GM21723 (cell line): ENCODE measurements around the gene WDR70.
"Not testable (repeated sequence)": the region's sequence is repeated elsewhere in the genome, so short reads cannot be mapped to it uniquely, and the experiment has no call there.

Experiments
- ATAC-seq: cut with Tn5 transposase; IDR thresholded peaks from one replicate; pipeline ENCODE4 v1.9.1; 2021; ENCODE audit warnings: mild to moderate bottlenecking, moderate library complexity; ENCODE audit not compliant: unreplicated experiment

The WDR70 gene

DNA sequence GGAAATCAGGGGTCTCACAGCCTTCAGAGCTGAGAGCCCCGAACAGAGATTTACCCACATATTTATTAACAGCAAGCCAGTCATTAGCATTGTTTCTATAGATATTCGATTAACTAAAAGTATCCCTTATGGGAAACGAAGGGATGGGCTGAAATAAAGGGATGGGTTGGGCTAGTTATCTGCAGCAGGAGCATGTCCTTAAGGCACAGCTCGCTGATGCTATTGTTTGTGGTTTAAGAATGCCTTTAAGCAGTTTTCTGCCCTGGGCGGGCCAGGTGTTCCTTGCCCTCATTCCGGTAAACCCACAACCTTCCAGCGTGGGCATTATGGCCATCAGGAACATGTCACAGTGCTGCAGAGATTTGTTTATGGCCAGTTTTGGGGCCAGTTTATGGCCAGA is 74.1 kb downstream of the WDR70 start:
- not testable (repeated sequence) for ATAC-seq

DNA sequence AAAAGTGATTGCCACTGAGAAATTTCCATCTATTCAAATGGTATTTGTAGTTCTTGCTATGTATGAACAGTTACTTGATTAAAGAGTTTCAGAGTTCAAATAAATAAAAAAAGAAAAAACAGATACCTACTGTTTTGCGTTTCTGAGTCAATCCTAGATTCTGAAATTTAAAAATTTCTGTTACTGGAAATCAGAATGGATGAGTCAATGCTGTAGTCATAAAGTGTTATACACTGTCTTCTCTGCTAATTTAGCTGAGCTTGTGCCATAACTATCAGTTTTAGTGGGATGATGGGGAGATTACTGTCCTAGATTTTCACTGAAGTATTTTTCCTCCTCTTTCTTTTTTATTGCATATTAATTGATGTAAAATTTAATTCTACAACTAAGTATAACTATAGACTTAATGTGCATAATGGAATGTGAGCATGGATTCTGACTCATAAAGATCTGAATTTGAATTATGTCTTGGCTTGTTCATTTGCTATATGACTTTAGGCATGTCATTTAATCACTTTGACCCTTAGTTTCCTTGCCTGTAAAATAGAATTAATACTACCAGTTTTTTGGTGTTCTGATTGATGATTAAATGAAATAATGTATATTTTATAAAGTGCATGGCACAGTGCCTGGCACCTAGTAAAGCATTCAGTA is 75.4 kb downstream of the WDR70 start:
- not testable (repeated sequence) for ATAC-seq

DNA sequence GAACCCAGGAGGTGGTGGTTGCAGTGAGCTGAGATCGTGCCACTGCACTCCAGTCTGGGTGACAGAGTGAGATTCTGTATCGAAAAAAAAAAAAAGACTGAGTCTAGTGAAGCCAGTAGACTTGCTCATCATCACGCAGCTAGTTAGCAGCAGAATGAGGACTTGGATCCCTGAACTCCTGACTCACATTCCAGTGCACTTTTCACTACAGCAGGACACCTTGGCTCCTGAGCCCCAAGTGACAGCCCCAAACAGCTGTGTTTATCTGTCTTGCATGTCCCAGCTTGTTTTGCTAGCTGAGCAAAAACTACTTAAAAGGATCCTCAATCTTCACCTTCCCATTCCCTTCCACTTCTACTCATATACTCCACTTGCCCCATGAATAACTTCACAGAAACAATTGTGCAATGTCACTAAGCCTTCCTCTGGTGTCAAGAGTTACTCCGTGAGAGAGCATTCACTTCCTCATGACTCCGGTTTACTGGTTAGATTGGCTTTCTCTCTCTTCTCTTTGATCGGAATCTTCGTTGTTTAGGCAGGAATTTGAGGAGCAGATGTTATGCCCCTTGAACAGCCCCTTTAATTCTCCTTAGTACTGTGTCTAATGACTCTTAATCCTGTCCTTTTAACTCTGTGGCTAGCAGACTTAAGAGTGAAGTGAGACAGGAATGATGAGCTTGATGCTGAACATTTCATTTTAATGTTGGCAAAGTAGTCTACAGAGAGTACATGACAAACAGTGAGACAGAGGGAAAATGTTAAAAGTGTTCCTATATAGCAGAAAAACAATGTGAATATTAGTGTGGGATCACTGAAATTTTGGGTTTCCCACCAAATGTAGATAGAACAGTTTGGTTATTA is 84.3 kb downstream of the WDR70 start:
- ATAC-seq = not testable (repeated sequence)

DNA sequence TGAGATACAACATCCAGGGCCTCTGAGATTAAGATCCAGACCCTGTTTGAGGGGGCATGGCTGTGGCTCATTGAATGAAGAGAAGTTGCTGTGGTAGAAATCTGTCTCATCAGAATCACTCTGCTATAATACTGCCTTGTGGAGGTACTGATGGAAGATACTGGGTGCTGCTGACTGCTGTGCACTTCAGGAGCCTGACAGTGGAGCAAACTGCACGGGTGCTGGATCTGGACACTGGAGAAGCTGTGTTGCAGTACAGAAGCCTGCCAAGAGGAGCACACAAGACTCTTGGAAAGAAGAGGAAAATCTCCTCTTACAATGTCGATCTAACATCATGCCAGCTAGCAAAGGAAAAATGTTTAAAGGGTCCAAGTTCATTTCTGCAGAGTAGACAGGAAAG is 85.5 kb downstream of the WDR70 start:
- not testable (repeated sequence) for ATAC-seq

DNA sequence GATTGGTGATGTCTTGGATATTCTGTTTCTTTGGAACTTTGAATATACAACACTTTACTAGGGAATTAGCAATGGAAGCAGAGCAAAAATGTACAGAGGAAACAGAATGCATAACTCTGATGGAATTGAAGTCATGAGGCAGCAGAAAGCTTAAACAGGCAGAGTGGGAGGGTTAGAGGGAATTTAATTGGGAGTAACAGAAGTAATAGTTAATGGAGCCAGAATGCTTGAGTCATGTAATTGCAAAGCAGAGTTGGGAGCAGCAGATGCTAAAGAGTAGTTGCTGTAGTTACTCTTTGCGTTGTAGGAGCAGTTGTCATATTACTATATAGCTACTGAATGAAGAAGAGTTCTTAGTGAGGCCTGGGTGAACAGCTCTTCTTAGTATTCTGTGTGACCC is 90.3 kb downstream of the WDR70 start:
- not testable (repeated sequence) for ATAC-seq

DNA sequence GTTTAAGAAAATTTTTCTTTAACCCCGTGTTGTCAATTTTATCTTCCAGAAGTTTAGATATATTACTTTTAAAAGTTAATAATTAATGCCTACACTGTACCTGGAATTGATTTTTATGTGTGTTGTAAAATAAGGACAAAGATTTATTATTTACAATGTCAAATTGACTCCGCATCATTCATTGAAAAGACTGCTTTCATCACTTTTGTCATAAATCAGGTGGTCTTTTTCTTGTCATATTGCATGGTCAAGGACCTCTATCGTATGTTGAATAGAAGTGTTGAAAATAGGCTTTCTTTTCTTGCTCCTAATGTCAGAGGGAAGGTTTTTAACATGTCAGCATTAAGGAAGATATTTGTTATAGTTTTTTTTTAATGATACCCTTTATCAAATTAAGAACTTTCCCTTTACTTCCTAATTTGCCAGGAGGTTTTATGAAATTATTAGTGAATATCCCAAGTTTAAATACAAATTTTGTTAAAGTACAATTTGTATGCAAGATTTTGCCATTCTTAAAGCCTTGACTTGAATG is 92.6 kb downstream of the WDR70 start:
- no peak for ATAC-seq

DNA sequence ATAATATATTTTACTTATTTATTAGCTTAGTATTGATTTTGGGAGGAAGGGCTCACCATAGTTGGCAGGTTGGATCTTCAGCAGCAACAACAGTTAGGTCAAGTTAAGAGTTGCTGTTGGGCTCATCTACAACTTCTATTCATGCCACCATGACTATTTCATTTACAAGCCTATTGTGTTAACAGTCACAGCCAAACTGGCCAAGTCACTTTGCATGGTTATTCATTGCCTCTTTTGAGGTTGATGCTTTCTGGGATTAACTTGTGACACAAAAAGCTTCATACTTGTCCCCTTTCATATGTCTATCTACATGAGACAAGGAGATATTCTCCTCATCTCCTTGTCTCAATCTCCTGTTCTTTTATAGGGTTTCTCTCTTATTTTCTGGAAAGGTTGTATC is 98.3 kb downstream of the WDR70 start:
- no peak for ATAC-seq

DNA sequence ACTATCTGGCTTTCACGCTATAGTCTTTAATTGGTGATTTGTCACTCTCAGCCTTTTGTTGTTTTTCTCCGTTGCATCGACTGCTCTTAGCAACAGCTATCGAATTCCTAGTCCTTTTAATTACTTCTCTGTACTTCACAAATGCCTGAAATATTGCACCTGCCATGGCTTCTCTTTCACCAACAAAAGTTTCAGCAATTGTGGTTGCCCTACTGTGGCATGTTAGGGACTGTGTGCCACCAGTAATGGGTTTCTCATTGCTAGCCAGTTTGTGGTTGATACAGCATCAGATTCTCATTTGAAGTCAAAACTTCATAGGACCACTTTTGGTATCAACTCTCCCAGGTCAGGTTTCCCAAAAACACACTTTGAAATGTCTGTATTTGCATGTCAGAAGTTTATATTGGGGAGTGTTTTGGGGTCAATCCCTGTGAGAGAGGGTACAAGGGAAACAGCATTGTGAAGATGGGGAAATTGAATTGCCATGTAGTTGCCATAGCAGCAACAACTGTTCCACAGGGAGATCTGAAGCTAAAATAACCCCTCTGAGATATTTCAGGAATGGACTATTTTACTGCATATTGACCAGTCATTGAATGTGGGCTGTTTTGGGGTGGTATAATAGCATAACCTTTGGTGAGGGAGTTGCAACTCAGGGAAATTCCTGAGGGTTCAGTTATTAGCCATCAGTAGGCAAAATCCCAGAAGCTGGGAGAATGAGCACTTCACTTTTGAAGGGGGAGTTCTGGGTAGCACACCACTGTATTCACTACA is 99.2 kb downstream of the WDR70 start:
- ATAC-seq = no peak

DNA sequence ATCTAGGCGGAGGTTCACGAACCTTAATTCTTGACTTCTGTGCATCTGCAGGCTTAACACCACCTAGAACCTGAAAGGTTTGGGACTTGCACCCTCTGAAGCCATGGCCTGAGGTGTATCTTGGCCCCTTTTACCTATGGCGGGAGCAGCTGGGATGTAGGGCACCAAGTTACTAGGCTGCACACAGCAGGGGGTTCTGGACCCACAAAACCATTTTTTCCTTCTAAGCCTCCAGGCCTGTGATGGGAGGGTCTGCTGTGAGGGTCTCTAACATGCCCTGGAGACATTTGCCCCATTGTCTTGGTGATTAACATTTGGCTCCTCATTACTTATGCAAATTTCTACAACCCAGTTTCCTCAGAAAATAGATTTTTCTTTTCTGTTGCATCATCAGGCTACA is 102.3 kb downstream of the WDR70 start:
- ATAC-seq = not testable (repeated sequence)

DNA sequence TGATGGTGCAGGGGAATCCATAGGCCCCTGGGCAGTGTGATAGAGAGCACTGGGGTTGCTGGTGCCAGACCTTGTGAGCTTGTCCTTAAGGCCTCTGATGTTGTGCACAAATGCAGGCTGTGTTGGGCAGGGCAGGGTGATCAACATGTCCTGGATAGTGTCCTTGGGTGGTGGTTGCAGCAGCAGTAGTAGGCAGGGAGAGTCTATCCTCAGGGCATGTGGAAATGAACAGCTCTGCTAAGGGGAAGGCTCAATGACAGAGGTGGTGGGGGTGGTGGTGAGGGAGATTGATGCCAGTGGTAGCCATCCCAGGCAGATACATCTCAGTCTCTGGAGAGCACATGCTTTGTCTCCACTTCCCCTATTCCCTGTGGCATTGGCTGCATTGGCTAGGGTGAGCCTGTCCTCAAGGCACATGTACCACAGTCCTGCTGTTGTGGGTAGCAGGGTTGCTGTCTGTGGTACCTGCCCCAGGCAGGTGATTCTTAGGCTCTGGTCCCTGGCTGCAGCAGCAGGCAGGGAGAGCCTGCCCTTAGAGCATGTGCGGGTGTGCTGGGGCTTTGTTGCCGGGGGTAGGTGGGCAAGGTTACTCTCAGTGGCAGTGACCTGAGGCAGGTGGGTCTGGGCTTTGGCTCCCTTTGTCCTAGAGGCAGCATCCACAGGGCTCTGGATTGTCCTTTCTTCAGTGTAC is 111.1 kb downstream of the WDR70 start:
- no peak for ATAC-seq

DNA sequence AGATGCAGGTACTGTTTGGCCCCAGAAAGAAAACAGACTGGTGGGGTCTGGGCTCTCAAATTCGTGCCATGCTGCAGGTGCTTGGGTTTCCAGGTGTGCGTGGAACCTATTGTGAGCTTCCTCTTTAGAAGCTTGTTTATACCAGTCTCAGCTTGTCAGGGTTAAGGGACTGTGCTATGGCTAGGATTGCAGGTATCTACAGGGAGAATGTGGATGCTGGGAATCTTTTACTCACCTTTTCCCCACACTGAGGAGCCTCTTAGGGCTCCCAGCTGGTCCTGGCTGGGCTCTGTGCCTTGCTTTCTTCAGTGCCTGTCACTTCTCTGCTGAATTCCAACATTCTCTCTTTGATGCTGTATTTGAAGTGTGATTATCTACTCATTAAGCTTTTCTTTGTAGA is 111.8 kb downstream of the WDR70 start:
- ATAC-seq = no peak

DNA sequence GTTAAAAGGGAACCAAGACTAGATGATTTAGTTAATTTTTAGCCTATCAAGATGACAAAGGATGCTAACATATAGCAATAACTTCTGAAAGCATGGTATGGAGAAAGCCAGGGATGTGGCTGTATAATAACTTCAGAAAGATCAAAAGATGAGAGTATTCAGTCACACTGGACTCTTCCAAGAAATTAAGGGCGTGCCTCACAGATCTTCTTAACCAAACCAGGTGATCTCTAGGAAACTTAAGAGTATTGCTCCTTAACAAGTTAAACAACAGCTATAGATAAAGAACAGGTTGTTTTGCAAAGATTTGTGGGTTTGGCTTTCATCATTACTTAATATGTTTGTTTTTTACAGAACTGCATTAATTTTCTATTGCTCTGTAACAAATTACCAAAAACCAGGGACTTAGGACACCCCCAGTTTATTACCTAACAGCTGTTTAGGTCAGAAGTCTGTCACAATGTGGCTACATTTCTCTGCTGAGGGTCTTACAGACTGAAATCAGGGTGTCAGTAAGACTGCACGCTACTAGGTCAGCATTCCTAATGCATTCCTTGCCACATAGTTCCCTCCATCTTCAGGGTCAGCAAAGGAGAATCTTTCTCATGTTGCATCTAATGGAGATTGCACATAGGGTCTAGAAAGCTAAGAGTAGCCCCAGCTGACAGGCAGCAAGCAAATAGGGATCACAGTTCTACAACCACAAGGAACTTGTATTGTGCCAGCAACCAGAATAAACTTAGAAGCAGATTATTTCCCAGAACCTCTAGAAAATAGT is 113.8 kb downstream of the WDR70 start:
- no peak for ATAC-seq

DNA sequence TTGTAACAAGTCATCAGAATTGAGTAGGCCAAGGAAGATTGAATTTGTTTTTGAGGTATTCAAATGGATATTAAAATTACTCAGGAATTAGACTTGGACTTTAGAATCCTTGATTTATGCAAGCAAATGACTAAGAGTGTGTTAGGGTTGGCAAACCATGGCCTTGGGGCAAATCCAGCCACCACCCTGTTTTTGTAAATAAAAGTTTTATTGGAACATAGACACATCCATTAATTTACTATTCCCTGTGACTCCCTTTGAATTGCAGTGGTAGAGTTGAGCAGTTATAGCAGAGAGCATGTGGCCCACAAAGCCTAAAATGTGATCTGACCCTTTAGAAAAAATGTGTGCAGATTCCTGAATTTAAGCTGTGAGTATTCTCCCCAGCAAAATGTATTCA is 115.6 kb downstream of the WDR70 start:
- no peak for ATAC-seq

DNA sequence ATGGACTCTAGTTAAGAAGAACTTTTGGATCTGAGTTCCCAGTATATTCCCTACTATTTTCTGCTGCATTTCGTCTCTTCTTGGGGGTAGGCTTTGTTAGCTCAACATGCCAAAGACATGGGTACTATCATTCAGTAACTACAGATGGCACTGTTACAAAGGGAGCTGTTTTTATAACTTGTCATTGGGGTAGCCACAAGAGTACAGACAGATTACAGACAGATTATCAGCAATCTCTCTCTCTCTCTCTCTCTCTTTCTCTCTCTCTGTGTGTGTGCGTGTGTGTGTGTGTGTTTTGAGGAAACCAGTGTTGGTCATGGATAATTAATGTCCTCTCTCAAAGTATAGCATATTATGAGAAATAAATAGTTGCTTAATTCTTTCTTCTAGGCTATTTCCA is 116.1 kb downstream of the WDR70 start:
- no peak for ATAC-seq

DNA sequence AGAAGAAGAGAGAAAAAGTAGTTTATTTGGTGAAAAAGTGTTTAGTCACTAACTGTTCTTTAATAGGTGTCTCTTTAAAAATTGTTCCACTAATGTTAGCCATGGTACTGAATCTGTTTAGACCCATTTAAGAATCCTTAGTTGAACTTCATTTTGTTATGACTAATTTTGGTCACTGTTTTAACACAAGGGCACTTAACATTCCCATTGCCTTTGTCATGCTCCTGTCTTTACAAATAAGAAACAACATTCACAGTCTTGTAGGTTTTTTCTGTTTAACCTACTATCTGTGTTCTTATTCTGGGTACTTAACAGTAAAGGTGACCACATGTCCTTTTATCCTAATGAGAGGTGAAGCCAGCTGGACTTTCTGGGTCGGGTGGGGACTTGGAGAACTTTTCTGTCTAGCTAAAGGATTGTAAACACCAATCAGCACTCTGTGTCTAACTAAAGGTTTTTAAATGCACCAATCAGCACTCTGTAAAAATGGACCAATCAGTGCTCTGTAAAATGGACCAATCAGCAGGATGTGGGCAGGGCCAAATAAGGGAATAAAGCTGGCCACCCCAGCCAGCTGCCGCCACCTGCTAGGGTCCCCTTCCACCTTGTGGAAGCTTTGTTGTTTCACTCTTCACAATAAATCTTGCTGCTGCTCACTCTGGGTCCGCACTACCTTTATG is 116.7 kb downstream of the WDR70 start:
- ATAC-seq = no peak

DNA sequence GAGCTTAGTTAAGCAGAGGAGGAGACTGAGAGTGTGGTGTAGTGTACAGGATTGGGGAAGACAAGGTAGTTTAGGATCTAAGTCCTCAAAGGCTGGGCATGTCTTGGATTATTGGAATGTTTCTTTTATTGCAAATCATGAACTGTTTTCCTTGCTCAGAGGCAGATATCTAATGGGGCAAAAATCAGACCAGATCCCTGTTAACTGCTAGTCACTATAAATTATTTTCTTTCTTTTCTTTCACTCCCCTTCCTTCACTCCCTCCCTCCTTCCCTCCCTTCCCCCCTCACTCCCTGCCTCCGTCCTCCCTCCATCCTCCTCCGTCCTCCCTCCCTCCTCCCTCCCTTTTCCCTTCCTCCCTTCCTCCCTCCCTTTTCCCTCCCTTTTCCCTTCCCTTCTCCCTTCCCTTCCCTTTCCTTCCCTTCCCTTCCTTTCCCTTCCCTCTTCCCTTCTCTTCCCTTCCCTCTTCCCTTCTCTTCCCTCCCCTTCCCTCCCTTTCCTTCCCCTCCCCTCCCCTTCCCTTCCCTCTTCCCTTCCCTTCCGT is 117.9 kb downstream of the WDR70 start:
- ATAC-seq = no peak

DNA sequence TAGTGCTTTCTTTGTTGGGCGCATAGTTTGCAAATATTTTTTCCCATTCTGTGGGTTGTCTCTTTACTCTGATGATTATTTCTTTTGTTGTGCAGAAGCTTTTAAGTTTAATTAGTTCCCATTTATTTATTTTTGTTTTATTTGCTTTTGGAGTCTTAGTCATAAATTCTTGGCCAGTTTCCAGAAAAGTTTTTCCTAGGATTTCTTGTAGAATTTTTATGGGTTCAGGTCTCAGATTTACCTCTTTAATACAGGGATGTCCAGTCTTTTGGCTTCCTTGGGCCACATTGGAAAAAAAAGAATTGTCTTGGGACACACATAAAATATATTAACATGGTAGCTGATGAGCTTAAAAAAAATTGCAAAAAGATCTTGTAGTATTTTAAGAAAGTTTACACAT is 122.0 kb downstream of the WDR70 start:
- no peak for ATAC-seq

DNA sequence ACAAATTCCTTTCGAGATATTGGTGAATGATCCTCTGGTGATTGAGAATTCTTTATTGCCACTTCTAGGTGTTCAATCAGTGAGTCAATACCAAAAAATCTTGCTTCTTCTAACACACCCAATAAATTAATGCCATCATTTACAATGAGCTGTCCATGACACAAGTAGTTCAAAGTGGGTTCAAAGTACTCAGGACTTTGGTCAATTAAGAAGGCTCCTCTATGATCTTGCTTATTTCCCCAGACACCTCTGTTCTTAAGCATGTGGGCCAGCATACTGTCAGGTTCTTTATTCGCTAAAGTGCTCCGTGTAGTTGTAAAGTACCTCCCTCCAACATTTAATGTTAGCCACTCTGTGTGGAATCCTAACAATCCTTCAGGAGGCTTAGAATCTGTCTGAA is 127.1 kb downstream of the WDR70 start:
- ATAC-seq = no peak

DNA sequence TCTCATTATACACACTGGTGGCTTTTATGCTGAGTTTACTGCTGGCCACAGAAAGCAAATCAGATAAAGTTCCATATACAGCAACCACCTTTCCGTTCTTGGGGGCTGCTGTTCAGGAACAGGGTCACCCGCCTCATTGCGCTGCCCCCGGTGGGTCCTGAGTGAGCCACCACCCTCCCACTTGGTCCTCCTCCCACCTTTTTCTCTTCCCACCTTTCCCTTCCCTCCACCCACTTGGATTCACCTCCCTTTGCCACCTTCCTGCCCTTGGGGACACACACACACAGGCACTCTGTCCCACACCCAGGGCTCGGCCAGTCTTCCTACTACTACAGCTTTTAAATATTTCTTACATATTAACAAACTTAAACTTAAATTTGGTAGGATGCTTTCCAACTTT is 127.6 kb downstream of the WDR70 start:
- no peak for ATAC-seq
